HCEC 1CT (cell line): ENCODE data around the gene TRDN.
"Not testable (repeated sequence)": the region's sequence is repeated elsewhere in the genome, so short reads cannot be mapped to it uniquely, and the experiment has no call there.

Experiments
- DNase-seq: peaks from one replicate; pipeline ENCODE4 v3.0.0-alpha.2; 2017

TRDN gene

GRCh38 chr6:123559816-123560215 is 76.9 kb downstream of the TRDN start:
- DNase-seq: not testable (repeated sequence)

- DNase-seq: not testable (repeated sequence)
These were observed 79.3 kb downstream of the TRDN start for GRCh38 chr6:123557474-123557873.

GRCh38 chr6:123551939-123552707 is 84.6 kb downstream of the TRDN start:
- DNase-seq: no peak

GRCh38 chr6:123550052-123550617 is 86.6 kb downstream of the TRDN start:
- no peak for DNase-seq

- DNase-seq: no peak
These were observed 87.3 kb downstream of the TRDN start for GRCh38 chr6:123549476-123549875.

- DNase-seq: no peak
These were observed 89.4 kb downstream of the TRDN start for GRCh38 chr6:123547216-123547978.

- DNase-seq: no peak
These were observed 90.2 kb downstream of the TRDN start for GRCh38 chr6:123546537-123546936.

- no peak for DNase-seq
These were observed 95.3 kb downstream of the TRDN start for GRCh38 chr6:123541462-123541861.

- DNase-seq: no peak
These were observed 102.7 kb downstream of the TRDN start for GRCh38 chr6:123533862-123534648.

GRCh38 chr6:123529843-123530242 is 106.9 kb downstream of the TRDN start:
- DNase-seq: no peak

GRCh38 chr6:123529058-123529457 is 107.7 kb downstream of the TRDN start:
- no peak for DNase-seq

- DNase-seq: no peak
These were observed 109.3 kb downstream of the TRDN start for GRCh38 chr6:123527406-123527805.

- no peak for DNase-seq
These were observed 110.6 kb downstream of the TRDN start for GRCh38 chr6:123526128-123526527.

- DNase-seq: no peak
These were observed 112.0 kb downstream of the TRDN start for GRCh38 chr6:123524781-123525180.

GRCh38 chr6:123520217-123520616 is 116.5 kb downstream of the TRDN start:
- no peak for DNase-seq

- no peak for DNase-seq
These were observed 117.6 kb downstream of the TRDN start for GRCh38 chr6:123519189-123519505.

- no peak for DNase-seq
These were observed 118.1 kb downstream of the TRDN start for GRCh38 chr6:123518441-123519188.

GRCh38 chr6:123515715-123516114 is 121.0 kb downstream of the TRDN start:
- DNase-seq: no peak

- no peak for DNase-seq
These were observed 127.6 kb downstream of the TRDN start for GRCh38 chr6:123509112-123509511.

GRCh38 chr6:123508290-123508689 is 128.5 kb downstream of the TRDN start:
- DNase-seq: no peak

GRCh38 chr6:123507582-123507981 is 129.2 kb downstream of the TRDN start:
- no peak for DNase-seq

- no peak for DNase-seq
These were observed 133.1 kb downstream of the TRDN start for GRCh38 chr6:123503619-123504018.

- DNase-seq: no peak
These were observed 139.7 kb downstream of the TRDN start for GRCh38 chr6:123497025-123497424.
